CD4-positive, alpha-beta T cell (primary cell): Measurements from ENCODE around the gene RAP1GAP2. TPM values are rescaled to one million over a fixed set of nuclear protein-coding genes. Genes with fewer than 3 reads are reported as not detected.

Source experiments
- ATAC-seq: fragments of 200-7000 bp; cut with Tn5 transposase; one replicate; pipeline ENCODE4 v1.10.0; 2022; ENCODE audit warnings: mild to moderate bottlenecking; ENCODE audit not compliant: poor library complexity
- CTCF ChIA-PET: fragments of 350-600 bp; sonication (Branson Sonifier 250); formaldehyde crosslinking; loops from one replicate; lab custom pipeline; 2021; ENCODE audit warnings: antibody characterized with exemption, inconsistent platforms; lab: Charles Lee
- POLR2A ChIA-PET: fragments of 350-600 bp; sonication (Branson Sonifier 250); formaldehyde crosslinking; loops from one replicate; lab custom pipeline; 2021; ENCODE audit warnings: antibody characterized with exemption, inconsistent platforms; lab: Charles Lee
- DNase-seq, 14 experiments: peaks; one replicate each; pipeline ENCODE4 v3.0.0-alpha.2; 2013 to 2020; ENCODE audit warnings: mixed read lengths in 2 of 14
- H3K27ac ChIP-seq, 2 donors: one replicate each; pipeline versions ENCODE4 v1.5.1 to v1.7.0; 2013; ENCODE audit warnings: low read length in 2 of 2, low read depth in 1 of 2, mild to moderate bottlenecking in 1 of 2
- H3K27me3 ChIP-seq, 2 experiments: 1 replicate in 1 of 2; 2 replicates in 1 of 2; pipeline versions ENCODE4 v1.6.1 to v1.7.0; 2013; ENCODE audit warnings: low read length in 2 of 2, control low read depth in 1 of 2, mild to moderate bottlenecking in 1 of 2, moderate library complexity in 1 of 2; ENCODE audit not compliant: insufficient read depth in 2 of 2, control insufficient read depth in 1 of 2
- H3K36me3 ChIP-seq: one replicate; pipeline ENCODE4 v1.6.1; 2013; ENCODE audit warnings: low read length, control low read depth; ENCODE audit not compliant: insufficient read depth
- H3K4me1 ChIP-seq: one replicate; pipeline ENCODE4 v1.6.1; 2013; ENCODE audit warnings: low read length, control low read depth; ENCODE audit not compliant: insufficient read depth
- H3K4me3 ChIP-seq: one replicate; pipeline ENCODE4 v1.5.1; 2013; ENCODE audit warnings: mild to moderate bottlenecking, low read length, moderate library complexity
- H3K9me3 ChIP-seq, 2 experiments: 1 replicate in 1 of 2; 2 replicates in 1 of 2; pipeline versions ENCODE4 v1.6.1 to v1.7.0; 2013; ENCODE audit warnings: low read length in 2 of 2, mild to moderate bottlenecking in 2 of 2, control low read depth in 1 of 2, moderate library complexity in 1 of 2; ENCODE audit not compliant: control insufficient read depth in 1 of 2, insufficient read depth in 1 of 2
- H3K27ac Mint-ChIP-seq: one replicate; pipeline ENCODE4 v1.8.0; 2020; ENCODE audit warnings: mixed read lengths
- H3K27me3 Mint-ChIP-seq: one replicate; pipeline ENCODE4 v1.8.0; 2021; ENCODE audit warnings: mixed read lengths
- H3K36me3 Mint-ChIP-seq: one replicate; pipeline ENCODE4 v1.8.0; 2021; ENCODE audit warnings: low read depth, mixed read lengths
- H3K4me1 Mint-ChIP-seq: one replicate; pipeline ENCODE4 v1.8.0; 2021; ENCODE audit warnings: low read depth, mixed read lengths
- H3K4me3 Mint-ChIP-seq: one replicate; pipeline ENCODE4 v1.8.0; 2020; ENCODE audit warnings: mild to moderate bottlenecking, mixed read lengths
- H3K9me3 Mint-ChIP-seq: one replicate; pipeline ENCODE4 v1.8.0; 2020; ENCODE audit warnings: mixed read lengths
- intact Hi-C, 2 experiments: fragments of 100-400 bp; cut with DNase I in 1 of 2; cut with micrococcal nuclease in 1 of 2; formaldehyde crosslinking; loops; one replicate each; pipeline versions ENCODE4 v1.15.1 to v1.9.0; 2023 to 2025; cut with DNase I, micrococcal nuclease
- total RNA-seq, 174 experiments: library from RNA in 2 of 174; stranded (reverse) in 2 of 174; gene quantifications; one replicate each; pipeline ENCODE4 v1.2.3 and lab custom pipeline; 2021 to 2026
- TF ChIP-seq, protein P1 (sequence below): fragments of 200-600 bp; IDR thresholded peaks from one replicate; pipeline ENCODE4 v1.8.0; 2022; ENCODE audit warnings: antibody characterized with exemption, mild to moderate bottlenecking

Gene RAP1GAP2
- total RNA-seq, 2 experiments from 2014 or later: 46.3 to 49.7 TPM

GRCh38 chr17:2940352-2940751 lies 144.1 kb downstream of the RAP1GAP2 start:
- peaks cover 6% of the 10 kb centered on the region for H3K36me3 Mint-ChIP-seq
- no peak overlapping the region for H3K4me3 ChIP-seq
- H3K27ac Mint-ChIP-seq: no peak overlapping the region
- TF ChIP-seq, protein P1, sequence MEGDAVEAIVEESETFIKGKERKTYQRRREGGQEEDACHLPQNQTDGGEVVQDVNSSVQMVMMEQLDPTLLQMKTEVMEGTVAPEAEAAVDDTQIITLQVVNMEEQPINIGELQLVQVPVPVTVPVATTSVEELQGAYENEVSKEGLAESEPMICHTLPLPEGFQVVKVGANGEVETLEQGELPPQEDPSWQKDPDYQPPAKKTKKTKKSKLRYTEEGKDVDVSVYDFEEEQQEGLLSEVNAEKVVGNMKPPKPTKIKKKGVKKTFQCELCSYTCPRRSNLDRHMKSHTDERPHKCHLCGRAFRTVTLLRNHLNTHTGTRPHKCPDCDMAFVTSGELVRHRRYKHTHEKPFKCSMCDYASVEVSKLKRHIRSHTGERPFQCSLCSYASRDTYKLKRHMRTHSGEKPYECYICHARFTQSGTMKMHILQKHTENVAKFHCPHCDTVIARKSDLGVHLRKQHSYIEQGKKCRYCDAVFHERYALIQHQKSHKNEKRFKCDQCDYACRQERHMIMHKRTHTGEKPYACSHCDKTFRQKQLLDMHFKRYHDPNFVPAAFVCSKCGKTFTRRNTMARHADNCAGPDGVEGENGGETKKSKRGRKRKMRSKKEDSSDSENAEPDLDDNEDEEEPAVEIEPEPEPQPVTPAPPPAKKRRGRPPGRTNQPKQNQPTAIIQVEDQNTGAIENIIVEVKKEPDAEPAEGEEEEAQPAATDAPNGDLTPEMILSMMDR: no peak
- H3K36me3 ChIP-seq: no peaks in the 10 kb centered on the region
- intact Hi-C loops: no loop called here
- no peaks in the 10 kb centered on the region for H3K9me3 Mint-ChIP-seq
- peaks cover 14% of the 10 kb centered on the region for H3K4me1 ChIP-seq
- no peaks in the 10 kb centered on the region for H3K9me3 ChIP-seq
- H3K27me3 Mint-ChIP-seq: no peaks in the 10 kb centered on the region
- DNase-seq (no peak), ATAC-seq (no peak)
- CTCF ChIA-PET: no interaction called here
- no peak overlapping the region for H3K27ac ChIP-seq
- no peak overlapping the region for H3K4me3 Mint-ChIP-seq
- POLR2A ChIA-PET: no interaction called here
- peaks cover 26% of the 10 kb centered on the region for H3K4me1 Mint-ChIP-seq
- no peaks in the 10 kb centered on the region for H3K27me3 ChIP-seq

- H3K27ac Mint-ChIP-seq: peak overlapping the region; percentile 76
- no peaks in the 10 kb centered on the region for H3K27me3 Mint-ChIP-seq
- H3K36me3 Mint-ChIP-seq: no peaks in the 10 kb centered on the region
- H3K4me1 Mint-ChIP-seq: peaks cover 35% of the 10 kb centered on the region
- Histone ChIP-seq H3K27ac (no peak overlapping the region), H3K36me3 (no peaks in the 10 kb centered on the region), H3K4me1 (peaks cover 15% of the 10 kb centered on the region), H3K27me3 (no peaks in the 10 kb centered on the region), H3K9me3 (no peaks in the 10 kb centered on the region), H3K4me3 (no peak overlapping the region)
- ChIA-PET POLR2A (interaction anchor here (1.4 to 2.0 kb wide), 2 partner anchors 13 to 129 kb away, joined by 3 to 6 read pairs; no protein-coding TSS in a partner anchor), CTCF (interaction anchor here (0.7 kb wide), 1 partner anchor 9 kb away, joined by 4 read pairs; no protein-coding TSS in a partner anchor)
- TF ChIP-seq, protein P1: no peak
- DNase-seq (peak in 4 of 14 experiments; percentile 11 to 34 (median 20)), ATAC-seq (peak; percentile 60)
- H3K9me3 Mint-ChIP-seq: no peaks in the 10 kb centered on the region
- intact Hi-C loops: no loop called here
- H3K4me3 Mint-ChIP-seq: peak overlapping the region; percentile 64
These were observed 147.7 kb downstream of the RAP1GAP2 start for GRCh38 chr17:2943981-2944380.

GRCh38 chr17:2945299-2945698 lies 149.1 kb downstream of the RAP1GAP2 start:
- H3K27ac ChIP-seq: no peak overlapping the region
- peak overlapping the region; percentile 25 for H3K27ac Mint-ChIP-seq
- peaks cover 35% of the 10 kb centered on the region for H3K4me1 Mint-ChIP-seq
- H3K4me3 ChIP-seq: no peak overlapping the region
- intact Hi-C loops: no loop called here
- H3K9me3 Mint-ChIP-seq: no peaks in the 10 kb centered on the region
- TF ChIP-seq, protein P1: no peak
- peak in 2 of 14 experiments; percentile 10 to 20 for DNase-seq
- H3K36me3 ChIP-seq: peaks cover 3% of the 10 kb centered on the region
- H3K4me1 ChIP-seq: peaks cover 15% of the 10 kb centered on the region
- POLR2A ChIA-PET: interaction anchor here (0.7 to 2.0 kb wide), 3 partner anchors 15 to 131 kb away, joined by 3 to 6 read pairs (median 3); no protein-coding TSS in a partner anchor
- no peaks in the 10 kb centered on the region for H3K27me3 Mint-ChIP-seq
- H3K36me3 Mint-ChIP-seq: no peaks in the 10 kb centered on the region
- CTCF ChIA-PET: interaction anchor here (1.2 kb wide), 1 partner anchor 19 kb away, joined by 3 read pairs; no protein-coding TSS in a partner anchor
- no peaks in the 10 kb centered on the region for H3K27me3 ChIP-seq
- peak overlapping the region; percentile 18 for H3K4me3 Mint-ChIP-seq
- no peaks in the 10 kb centered on the region for H3K9me3 ChIP-seq
- peak; percentile 72 for ATAC-seq
